Activated naive CD8-positive, alpha-beta T cell treated with anti-CD3 and anti-CD28 coated beads, Interleukin-2, amount 10 ng/mL, durations not matched to agents 7 days and 5 days (primary cell): ENCODE data around the gene USP13. TPM values are rescaled to one million over a fixed set of nuclear protein-coding genes. Genes with fewer than 3 reads are reported as not detected.
A peak's percentile ranks its signal among the peaks of the same experiment; 100 is the strongest.
"Not testable (repeated sequence)": the region's sequence is repeated elsewhere in the genome, so short reads cannot be mapped to it uniquely, and the experiment has no call there.

Experiments
- ATAC-seq: fragments of 150-1000 bp; cut with Tn5 transposase; one replicate; pipeline ENCODE4 v1.10.0; 2021; ENCODE audit warnings: low read depth, moderate library complexity
- POLR2A ChIA-PET: fragments of 350-600 bp; sonication (Branson Sonifier 250); formaldehyde crosslinking; loops from one replicate; lab custom pipeline; 2021; ENCODE audit warnings: antibody characterized with exemption; lab: Charles Lee
- DNase-seq: peaks from one replicate; pipeline ENCODE4 v3.0.0; 2021
- H3K27ac Mint-ChIP-seq: one replicate; pipeline ENCODE4 v1.8.0; 2022; ENCODE audit warnings: mild to moderate bottlenecking, mixed read lengths
- H3K27me3 Mint-ChIP-seq: one replicate; pipeline ENCODE4 v1.8.0; 2022; ENCODE audit warnings: mild to moderate bottlenecking, moderate library complexity, mixed read lengths
- H3K36me3 Mint-ChIP-seq: one replicate; pipeline ENCODE4 v1.8.0; 2021; ENCODE audit warnings: mild to moderate bottlenecking, mixed read lengths
- H3K4me1 Mint-ChIP-seq: one replicate; pipeline ENCODE4 v1.8.0; 2021; ENCODE audit warnings: mixed read lengths
- H3K4me3 Mint-ChIP-seq: one replicate; pipeline ENCODE4 v1.8.0; 2022; ENCODE audit warnings: mild to moderate bottlenecking, moderate library complexity, mixed read lengths
- H3K9me3 Mint-ChIP-seq: one replicate; pipeline ENCODE4 v1.8.0; 2021; ENCODE audit warnings: mixed read lengths
- total RNA-seq, 2 experiments: library from RNA; stranded (reverse); gene quantifications; one replicate each; pipeline ENCODE4 v1.2.3, GENCODE V29; 2021

The USP13 gene
- total RNA-seq, 2 experiments from 2014 or later: 7.1 to 8.4 TPM

- DNase-seq (no peak), ATAC-seq (no peak)
- Mint-ChIP-seq H3K9me3 (no peaks in the 10 kb centered on the region), H3K4me3 (no peak overlapping the region), H3K27ac (no peak overlapping the region), H3K27me3 (no peaks in the 10 kb centered on the region), H3K4me1 (no peaks in the 10 kb centered on the region), H3K36me3 (peaks cover under 1% of the 10 kb centered on the region)
- POLR2A ChIA-PET: no interaction called here
Observed at GRCh38 chr3:179630753-179631451, 21.9 kb upstream of the USP13 start.

GRCh38 chr3:179640469-179640868 lies 12.4 kb upstream of the USP13 start:
- POLR2A ChIA-PET: no interaction called here
- H3K4me3 Mint-ChIP-seq: no peak overlapping the region
- ATAC-seq: no peak
- no peaks in the 10 kb centered on the region for H3K9me3 Mint-ChIP-seq
- no peak overlapping the region for H3K27ac Mint-ChIP-seq
- no peaks in the 10 kb centered on the region for H3K27me3 Mint-ChIP-seq
- H3K4me1 Mint-ChIP-seq: peaks cover 7% of the 10 kb centered on the region
- no peak for DNase-seq
- H3K36me3 Mint-ChIP-seq: no peaks in the 10 kb centered on the region

- H3K9me3 Mint-ChIP-seq: no peaks in the 10 kb centered on the region
- POLR2A ChIA-PET: no interaction called here
- no peak for ATAC-seq
Observed at GRCh38 chr3:179642871-179643270, 10.0 kb upstream of the USP13 start.

GRCh38 chr3:179643837-179644236 lies 9.0 kb upstream of the USP13 start:
- H3K9me3 Mint-ChIP-seq, H3K27me3 Mint-ChIP-seq, ATAC-seq, H3K4me1 Mint-ChIP-seq, DNase-seq, H3K4me3 Mint-ChIP-seq, H3K36me3 Mint-ChIP-seq, POLR2A ChIA-PET, H3K27ac Mint-ChIP-seq: not testable (repeated sequence)

More at GRCh38 chr3:179642871-179643270, 10.0 kb upstream of the USP13 start:
- no peak overlapping the region for H3K27ac Mint-ChIP-seq
- H3K27me3 Mint-ChIP-seq: peaks cover 1% of the 10 kb centered on the region
- DNase-seq: no peak
- no peak overlapping the region for H3K4me3 Mint-ChIP-seq
- H3K36me3 Mint-ChIP-seq: no peaks in the 10 kb centered on the region
- H3K4me1 Mint-ChIP-seq: peaks cover 7% of the 10 kb centered on the region

- Mint-ChIP-seq H3K4me1 (peaks cover 11% of the 10 kb centered on the region), H3K27me3 (peaks cover 8% of the 10 kb centered on the region), H3K27ac (no peak overlapping the region), H3K4me3 (no peak overlapping the region), H3K9me3 (no peaks in the 10 kb centered on the region), H3K36me3 (no peaks in the 10 kb centered on the region)
- POLR2A ChIA-PET: no interaction called here
- DNase-seq: no peak
- ATAC-seq: no peak
Observed at GRCh38 chr3:179646177-179646576, 6.7 kb upstream of the USP13 start.

- Mint-ChIP-seq H3K4me3 (peak overlapping the region; percentile 82), H3K36me3 (peaks cover 3% of the 10 kb centered on the region), H3K9me3 (no peaks in the 10 kb centered on the region), H3K27me3 (peaks cover 18% of the 10 kb centered on the region), H3K4me1 (peaks cover 26% of the 10 kb centered on the region), H3K27ac (peak overlapping the region; percentile 28)
- POLR2A ChIA-PET: interaction anchor here (0.7 to 1.1 kb wide), 2 partner anchors 7 to 47 kb away, joined by 3 to 4 read pairs; partner anchors contain the start of genes MRPL47 and NDUFB5
- DNase-seq (no peak), ATAC-seq (no peak)
Observed at GRCh38 chr3:179651687-179652446, 973 bp upstream of the USP13 start.

- peak; percentile 69 for ATAC-seq
- peak overlapping the region; percentile 86 for H3K27ac Mint-ChIP-seq
- peaks cover 26% of the 10 kb centered on the region for H3K4me1 Mint-ChIP-seq
- no peaks in the 10 kb centered on the region for H3K9me3 Mint-ChIP-seq
- POLR2A ChIA-PET: interaction anchor here (0.5 to 1.6 kb wide), 4 partner anchors 43 to 949 kb away, joined by 3 to 6 read pairs (median 4); partner anchors contain the start of genes MRPL47, NDUFB5 and TTC14
- H3K4me3 Mint-ChIP-seq: peak overlapping the region; percentile 96
- peaks cover 3% of the 10 kb centered on the region for H3K36me3 Mint-ChIP-seq
- peaks cover 14% of the 10 kb centered on the region for H3K27me3 Mint-ChIP-seq
- DNase-seq: peak; percentile 77
Observed at GRCh38 chr3:179653096-179653797, 407 bp downstream of the USP13 start.

GRCh38 chr3:179655236-179655635 lies 2.4 kb downstream of the USP13 start:
- peaks cover 22% of the 10 kb centered on the region for H3K4me1 Mint-ChIP-seq
- ATAC-seq (no peak), DNase-seq (no peak)
- H3K9me3 Mint-ChIP-seq: no peaks in the 10 kb centered on the region
- POLR2A ChIA-PET: no interaction called here
- peak overlapping the region; percentile 38 for H3K4me3 Mint-ChIP-seq
- peaks cover 14% of the 10 kb centered on the region for H3K27me3 Mint-ChIP-seq
- peak overlapping the region; percentile 9 for H3K27ac Mint-ChIP-seq
- peaks cover 3% of the 10 kb centered on the region for H3K36me3 Mint-ChIP-seq

- Mint-ChIP-seq H3K4me3 (no peak overlapping the region), H3K4me1 (peaks cover 11% of the 10 kb centered on the region)
Observed at GRCh38 chr3:179658606-179659005, 5.8 kb downstream of the USP13 start.

GRCh38 chr3:179660872-179661271 lies 8.0 kb downstream of the USP13 start:
- peaks cover 1% of the 10 kb centered on the region for H3K36me3 Mint-ChIP-seq
- H3K4me1 Mint-ChIP-seq: peaks cover 3% of the 10 kb centered on the region
- DNase-seq (no peak), ATAC-seq (no peak)
- POLR2A ChIA-PET: no interaction called here
- no peaks in the 10 kb centered on the region for H3K27me3 Mint-ChIP-seq
- no peaks in the 10 kb centered on the region for H3K9me3 Mint-ChIP-seq
- no peak overlapping the region for H3K4me3 Mint-ChIP-seq
- no peak overlapping the region for H3K27ac Mint-ChIP-seq

More at GRCh38 chr3:179658606-179659005, 5.8 kb downstream of the USP13 start:
- no peak for DNase-seq
- Mint-ChIP-seq H3K36me3 (peaks cover 3% of the 10 kb centered on the region), H3K9me3 (no peaks in the 10 kb centered on the region), H3K27me3 (no peaks in the 10 kb centered on the region), H3K27ac (no peak overlapping the region)
- POLR2A ChIA-PET: no interaction called here
- no peak for ATAC-seq

GRCh38 chr3:179661777-179662176 lies 8.9 kb downstream of the USP13 start:
- no peaks in the 10 kb centered on the region for H3K27me3 Mint-ChIP-seq
- no peak overlapping the region for H3K4me3 Mint-ChIP-seq
- H3K9me3 Mint-ChIP-seq: no peaks in the 10 kb centered on the region
- POLR2A ChIA-PET: no interaction called here
- DNase-seq (no peak), ATAC-seq (no peak)
- H3K27ac Mint-ChIP-seq: no peak overlapping the region
- H3K4me1 Mint-ChIP-seq: peaks cover 3% of the 10 kb centered on the region
- H3K36me3 Mint-ChIP-seq: no peaks in the 10 kb centered on the region

- ATAC-seq: no peak
- Mint-ChIP-seq H3K27me3 (no peaks in the 10 kb centered on the region), H3K4me1 (peaks cover 3% of the 10 kb centered on the region), H3K27ac (no peak overlapping the region), H3K4me3 (no peak overlapping the region), H3K9me3 (no peaks in the 10 kb centered on the region), H3K36me3 (no peaks in the 10 kb centered on the region)
- no peak for DNase-seq
- POLR2A ChIA-PET: no interaction called here
Observed at GRCh38 chr3:179663093-179663492, 10.3 kb downstream of the USP13 start.

GRCh38 chr3:179666030-179666429 lies 13.2 kb downstream of the USP13 start:
- H3K27ac Mint-ChIP-seq: no peak overlapping the region
- no peak overlapping the region for H3K4me3 Mint-ChIP-seq
- no peaks in the 10 kb centered on the region for H3K36me3 Mint-ChIP-seq
- H3K4me1 Mint-ChIP-seq: peaks cover 5% of the 10 kb centered on the region
- no peak for ATAC-seq
- no peaks in the 10 kb centered on the region for H3K9me3 Mint-ChIP-seq
- POLR2A ChIA-PET: no interaction called here
- DNase-seq: no peak
- H3K27me3 Mint-ChIP-seq: no peaks in the 10 kb centered on the region
